Kasumi-1 (cell line): ENCODE data around the gene MDFIC.

Experiments
- DNase-seq, 2 experiments: peaks; one replicate each; lab custom pipeline; 2025; lab: John Stamatoyannopoulos, UW

Gene MDFIC

DNA sequence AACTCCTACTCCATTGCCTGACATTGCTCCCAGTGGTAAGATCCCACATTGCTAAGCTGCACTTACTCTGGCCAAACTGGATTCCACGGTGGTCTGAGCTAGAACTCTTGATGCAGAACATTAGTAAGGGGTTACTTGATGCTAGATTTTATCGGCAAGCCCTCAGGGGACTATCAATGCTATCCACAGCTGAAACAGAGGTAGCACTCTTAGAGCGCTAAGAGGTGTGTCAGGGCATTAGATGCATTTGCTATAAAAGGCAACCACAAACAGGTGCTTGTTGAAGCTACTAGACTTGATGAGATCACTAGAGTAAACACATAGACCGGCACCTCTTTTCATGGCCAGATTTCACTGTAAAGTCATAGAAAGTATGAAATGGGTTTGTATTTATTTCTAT, 116.3 kb downstream of the MDFIC start:
- no peak for DNase-seq

DNA sequence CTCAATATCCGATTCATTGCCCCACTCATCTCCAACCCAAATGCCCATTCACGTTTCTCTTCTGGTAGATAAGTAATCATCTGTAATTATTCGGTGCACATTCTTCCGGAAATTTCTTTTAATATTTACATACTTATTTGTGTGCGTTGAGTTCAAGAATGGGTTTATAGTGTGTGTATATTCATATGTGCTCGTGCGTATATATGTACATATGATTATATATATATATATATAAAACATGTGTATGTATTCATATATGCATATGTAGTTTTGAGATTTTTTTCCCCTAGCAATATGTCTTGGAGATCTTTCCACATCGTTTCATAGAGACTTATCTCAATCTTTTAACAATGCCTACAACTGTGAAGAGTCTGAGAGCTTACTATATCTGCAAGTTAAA, 118.2 kb downstream of the MDFIC start:
- no peak for DNase-seq

DNA sequence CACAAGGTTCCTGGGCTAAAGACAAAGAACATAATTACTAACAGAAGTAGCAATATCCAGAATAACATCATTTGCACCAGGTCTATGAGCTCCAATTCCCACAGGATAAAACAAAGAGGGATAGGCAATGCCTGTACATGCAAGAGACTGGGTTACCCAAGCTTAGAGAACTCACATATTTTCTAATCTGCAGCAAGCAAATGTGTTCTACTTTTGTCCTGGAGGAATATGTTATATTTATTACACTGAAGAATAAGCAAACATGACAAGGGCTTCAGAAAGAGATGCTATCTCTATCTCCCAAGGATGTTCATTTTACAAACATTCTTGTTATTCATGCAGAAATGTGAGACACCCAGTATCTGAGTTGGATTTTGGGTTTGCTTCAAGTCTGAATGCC, 118.6 kb downstream of the MDFIC start:
- no peak for DNase-seq

DNA sequence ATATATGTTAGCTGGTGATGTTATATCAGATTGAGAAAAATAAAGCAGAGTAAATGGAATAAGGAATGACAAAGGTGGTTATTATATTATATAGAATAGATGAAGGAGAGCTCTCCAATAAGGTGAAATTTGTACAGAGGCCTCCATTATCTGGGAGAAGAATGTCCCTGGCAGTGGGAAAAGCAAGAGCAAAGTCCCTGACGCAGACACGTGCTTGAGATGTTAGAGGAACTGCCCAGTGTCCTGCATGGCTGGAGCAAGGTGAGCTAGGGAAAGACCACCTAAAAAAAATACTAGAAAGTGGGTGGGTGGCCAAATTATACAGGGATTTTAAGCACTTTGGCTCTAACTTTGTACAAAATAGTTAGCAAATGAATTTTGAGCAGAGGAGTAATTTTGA, 120.7 kb downstream of the MDFIC start:
- DNase-seq, result no peak

DNA sequence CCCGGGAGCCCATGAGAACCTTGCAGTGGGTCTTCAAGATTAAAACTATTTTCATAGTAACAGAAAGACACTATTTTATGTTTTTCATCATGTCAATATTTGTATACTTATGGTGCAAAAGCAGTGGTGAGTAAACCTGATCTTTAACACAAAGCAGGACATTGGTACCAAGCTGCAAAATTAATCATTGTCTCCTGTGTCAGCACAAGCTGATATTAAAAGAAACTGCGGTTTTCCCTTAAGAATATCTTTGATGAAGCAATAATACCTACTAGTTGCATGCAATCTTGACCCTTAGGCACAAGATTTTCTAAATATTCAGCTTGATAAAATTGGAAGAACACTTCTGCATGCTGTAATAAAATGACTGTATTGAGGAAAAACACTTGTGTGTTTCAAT, 121.7 kb downstream of the MDFIC start:
- DNase-seq, result no peak

DNA sequence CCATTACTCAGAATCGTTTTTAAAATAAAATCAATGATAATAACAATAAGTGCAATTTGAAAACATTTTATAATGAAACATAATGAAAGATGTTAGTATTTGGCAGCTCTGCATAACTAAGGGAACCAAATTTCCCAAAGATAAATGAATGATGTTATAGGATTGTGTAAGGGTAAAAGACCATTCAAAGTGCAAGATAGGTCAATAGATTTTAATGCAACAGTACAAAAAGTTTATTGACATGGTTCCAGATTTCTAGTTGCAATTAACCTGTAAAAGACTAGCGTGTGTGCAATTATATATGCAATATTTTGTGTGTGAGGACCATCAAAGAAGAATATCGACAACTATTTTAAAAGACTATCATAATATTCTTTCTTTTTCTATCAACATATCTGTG, 122.3 kb downstream of the MDFIC start:
- no peak for DNase-seq

DNA sequence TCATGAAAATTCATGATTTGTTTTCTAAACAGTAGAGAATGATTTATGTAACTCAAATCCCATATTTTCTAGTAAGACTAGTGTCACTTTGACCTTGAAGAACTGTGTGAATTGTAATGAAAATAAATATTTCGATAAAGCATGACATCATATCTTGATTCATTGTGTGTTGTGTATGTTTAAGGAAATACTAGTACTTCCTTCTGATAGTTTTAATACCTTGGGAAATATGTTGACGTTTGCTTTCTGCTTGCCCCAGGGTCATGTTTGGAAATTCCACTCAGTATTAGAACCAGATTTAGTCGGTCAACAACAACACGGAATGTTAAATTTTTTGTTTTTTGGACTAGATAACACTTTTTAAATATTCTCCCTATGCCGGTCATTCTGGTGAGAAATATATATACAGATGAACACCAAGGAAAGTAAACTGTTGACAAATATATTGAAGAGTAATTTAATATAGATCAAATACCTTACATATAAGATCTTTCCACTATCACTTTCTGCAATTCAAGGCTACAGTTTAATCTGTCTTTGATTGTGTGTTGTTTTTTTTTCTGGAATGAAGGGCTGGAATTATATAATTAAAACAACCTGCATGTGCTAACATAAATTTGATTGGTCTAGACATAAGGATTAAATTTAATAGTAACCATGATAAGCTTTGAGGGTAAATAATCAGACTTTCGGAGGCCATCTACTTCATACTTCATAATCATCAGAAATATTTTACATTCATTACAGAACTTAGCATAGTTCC, 126.2 kb downstream of the MDFIC start:
- no peak for DNase-seq

DNA sequence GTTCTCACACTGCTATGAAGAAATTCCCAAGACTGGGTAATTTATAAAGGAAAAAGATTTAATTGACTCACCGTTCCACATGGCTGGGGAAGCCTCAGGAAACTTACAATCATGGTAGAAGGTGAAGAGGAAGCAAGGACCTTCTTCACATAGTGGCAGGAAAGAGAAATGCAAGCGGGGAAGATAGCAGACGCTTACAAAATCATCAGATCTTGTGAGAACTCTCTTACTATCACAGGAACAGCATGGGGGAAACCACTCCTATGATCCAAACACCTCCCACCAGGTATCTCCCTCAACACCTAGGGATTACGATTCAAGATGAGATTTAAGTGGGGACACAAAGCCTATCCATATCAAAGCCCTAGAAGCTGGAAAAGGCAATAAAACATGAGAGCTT, 130.8 kb downstream of the MDFIC start:
- no peak for DNase-seq

DNA sequence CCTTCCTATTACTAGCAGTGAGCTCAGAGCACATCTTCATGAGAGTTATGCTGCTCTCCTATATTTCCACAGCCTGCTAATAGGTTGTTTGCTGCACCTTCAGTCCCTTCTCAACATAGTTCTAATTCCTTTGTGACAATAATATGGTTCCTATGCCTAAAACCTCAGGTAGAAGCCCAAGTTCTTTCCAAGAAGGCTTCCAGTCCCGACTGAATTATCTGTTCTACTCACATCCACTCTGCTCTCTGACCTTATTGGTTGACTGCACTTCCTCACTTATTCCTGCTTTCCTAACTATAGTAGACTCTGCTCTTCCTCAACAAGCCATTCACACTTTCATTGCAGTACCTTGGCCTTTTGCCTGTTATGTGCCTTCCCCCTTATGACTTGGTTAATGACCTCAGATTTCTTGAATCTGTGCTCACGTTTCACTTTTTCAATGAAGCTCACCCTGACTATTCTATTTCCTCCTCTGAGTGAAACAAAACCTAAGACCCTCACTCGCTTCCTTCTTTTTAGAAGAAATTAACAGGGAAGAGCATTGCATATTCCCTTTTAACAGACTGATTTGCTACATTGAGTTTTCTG, 132.7 kb downstream of the MDFIC start:
- no peak for DNase-seq

DNA sequence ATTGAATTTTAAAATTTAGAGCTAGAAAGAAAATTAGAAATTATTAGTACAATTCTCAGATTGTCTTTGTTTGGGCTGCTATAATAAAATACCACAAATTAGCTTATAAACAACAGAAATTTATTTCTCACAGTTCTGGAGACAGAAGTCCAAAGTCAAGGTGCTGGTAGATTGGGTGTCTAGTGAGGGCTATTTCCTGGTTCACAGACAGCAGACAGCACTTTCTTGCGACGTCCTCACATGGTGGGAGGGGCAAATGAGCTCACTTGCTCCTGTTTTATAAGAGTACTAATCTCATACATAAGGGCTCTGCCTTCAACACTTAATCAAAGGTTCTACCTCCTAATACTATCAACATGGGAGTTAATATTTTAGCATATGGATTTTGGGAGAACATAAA, 134.1 kb downstream of the MDFIC start:
- no peak for DNase-seq

DNA sequence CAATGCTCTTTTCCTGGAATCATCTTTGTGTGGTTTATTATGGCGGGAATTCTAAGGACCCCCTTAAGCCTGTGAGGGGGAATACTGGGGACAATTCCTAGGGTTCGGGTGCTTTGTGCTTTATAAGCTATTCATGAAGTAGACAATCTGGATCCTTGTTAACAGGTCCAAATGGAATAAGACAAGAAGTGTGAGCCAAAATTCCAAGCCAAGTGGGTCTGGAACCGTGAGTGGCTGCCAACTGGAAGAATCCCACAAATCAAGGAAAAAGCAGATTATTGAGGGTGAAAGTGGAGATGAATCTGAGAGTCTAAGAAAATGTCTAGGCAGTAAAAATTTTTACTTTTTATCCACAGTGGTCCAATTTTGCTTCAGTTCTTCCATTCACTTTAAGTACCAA, 136.8 kb downstream of the MDFIC start:
- DNase-seq, result no peak

DNA sequence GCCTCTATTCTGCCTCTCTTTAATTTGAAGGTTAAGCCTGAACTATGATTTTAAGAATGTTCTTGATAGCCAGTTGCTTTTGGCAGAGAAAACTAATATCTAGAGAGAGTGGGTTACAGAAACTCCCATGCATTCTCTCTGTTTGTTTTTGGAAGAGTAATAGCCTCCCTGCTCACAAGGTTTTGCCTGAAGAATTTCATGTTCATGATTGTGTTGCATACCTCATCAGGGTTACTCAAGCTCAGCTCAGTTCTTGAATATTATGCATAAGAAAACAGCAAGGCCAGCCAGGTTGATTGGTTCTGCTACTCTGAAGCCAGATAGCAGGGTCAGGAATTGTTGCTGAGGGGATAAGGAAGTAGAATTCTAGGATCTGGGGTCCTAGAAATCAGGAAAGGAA, 137.4 kb downstream of the MDFIC start:
- no peak for DNase-seq

DNA sequence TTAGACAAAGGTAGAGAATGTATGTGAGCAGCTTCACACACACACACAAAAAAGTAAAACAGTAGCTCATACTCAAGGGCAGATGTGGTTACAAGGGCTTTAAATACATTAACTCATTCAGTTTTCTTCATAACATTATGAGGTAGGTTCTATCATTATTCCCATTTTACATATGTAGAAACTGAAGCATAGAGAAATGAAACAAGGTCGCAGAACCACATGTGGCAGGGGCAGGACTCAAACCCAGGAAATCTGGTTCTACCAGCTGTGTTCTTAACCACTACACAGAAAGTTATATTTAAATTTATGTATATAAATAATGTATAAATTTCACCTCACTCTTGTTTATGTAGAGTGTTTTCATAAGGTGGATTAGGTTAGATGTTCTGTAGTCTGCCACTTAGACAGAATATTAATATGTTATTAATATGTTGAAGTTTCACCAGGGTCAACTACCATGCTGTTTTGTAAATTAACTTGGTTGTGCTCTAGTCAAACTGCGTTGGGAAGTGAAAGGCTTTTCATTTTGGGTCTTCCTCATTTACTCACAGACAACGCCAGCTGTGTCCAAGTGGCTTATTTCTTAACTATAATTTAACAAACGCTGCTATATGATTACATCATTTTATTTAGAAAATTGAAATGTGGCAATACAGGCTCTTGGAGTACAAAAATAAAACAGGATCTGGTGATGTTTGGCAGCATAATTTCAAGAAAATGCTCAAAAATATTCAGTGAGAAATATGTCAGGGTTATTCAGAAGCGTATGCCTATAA, 138.4 kb downstream of the MDFIC start:
- no peak for DNase-seq

DNA sequence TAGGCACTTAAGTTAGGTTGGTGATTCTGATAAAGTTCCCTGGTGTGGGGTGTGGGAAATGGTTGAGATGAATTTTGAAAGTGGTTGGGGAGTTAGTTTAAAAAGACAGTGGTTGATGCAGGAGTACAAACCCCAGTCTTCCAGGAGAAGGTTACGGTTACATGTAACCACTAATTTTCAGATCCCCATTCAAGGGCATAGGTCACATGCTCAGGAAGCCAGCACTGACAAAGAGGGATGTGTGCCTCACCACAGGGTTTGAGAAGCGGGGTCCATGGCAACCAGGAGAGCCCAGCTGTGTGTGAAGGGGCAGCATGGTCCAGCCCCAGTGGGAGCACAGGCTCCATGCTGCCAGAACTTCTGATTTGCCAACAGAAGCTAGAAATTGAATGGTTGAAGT, 144.2 kb downstream of the MDFIC start:
- no peak for DNase-seq

DNA sequence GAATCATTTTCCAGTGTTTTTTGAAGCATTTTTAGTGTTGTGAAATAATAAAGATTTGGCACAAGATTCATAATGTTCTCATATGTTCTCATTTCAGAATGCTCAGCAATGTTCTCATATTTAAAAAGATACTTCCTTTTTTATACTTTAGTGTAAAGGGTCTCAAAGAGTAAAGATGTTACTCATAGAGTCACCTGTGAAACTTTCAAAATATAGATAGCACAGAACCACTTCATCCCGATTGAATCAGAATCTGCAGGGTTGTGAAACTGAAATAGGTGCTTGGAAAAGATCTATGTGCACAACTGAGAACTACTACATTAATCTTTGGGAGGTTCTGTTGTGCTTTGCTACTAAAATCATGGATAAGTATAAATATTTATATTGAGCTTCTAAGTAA, 144.7 kb downstream of the MDFIC start:
- DNase-seq, result no peak

DNA sequence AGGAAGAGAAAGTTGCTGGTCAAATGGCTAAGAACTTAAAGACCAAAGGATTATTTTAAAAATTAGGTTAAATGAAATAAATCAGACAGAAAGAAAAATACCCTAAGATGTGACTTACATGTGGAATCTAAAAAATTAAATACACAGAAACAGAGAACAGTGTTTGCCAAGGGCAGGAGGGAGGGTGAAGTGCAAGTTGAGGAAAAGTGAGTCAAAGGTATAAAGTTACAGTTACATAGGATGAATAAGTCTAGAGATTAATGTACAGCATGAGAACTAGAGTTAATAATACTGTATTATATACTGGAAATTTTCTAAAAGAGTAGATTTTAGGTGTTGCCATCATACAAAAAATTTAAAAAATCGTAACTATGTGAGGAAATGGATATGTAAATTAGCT, 146.3 kb downstream of the MDFIC start:
- no peak for DNase-seq
